HCT116 (cell line): ENCODE data around the gene ADD2. TPM values are rescaled to one million over a fixed set of nuclear protein-coding genes. Genes with fewer than 3 reads are reported as not detected.

Experiments used
- ATAC-seq: fragments of 200-7000 bp; cut with Tn5 transposase; 2 replicates; pipeline ENCODE4 v1.9.1; 2020; ENCODE audit warnings: mild to moderate bottlenecking, moderate library complexity
- BruUV-seq: library from RNA; stranded (reverse); fragments of 400-500 nt; replicated peaks from 2 replicates; lab custom pipeline; 2021; lab: Mats Ljungman, UMichigan
- CTCF ChIA-PET: fragments of 300-600 bp; sonication (Branson Sonifier 250); formaldehyde crosslinking; loops from one replicate; lab custom pipeline; 2021; ENCODE audit warnings: antibody characterized with exemption; lab: Charles Lee
- POLR2A ChIA-PET: fragments of 300-600, 350-600 bp; sonication (Branson Sonifier 250); formaldehyde crosslinking; loops from one replicate; lab custom pipeline; 2021; ENCODE audit warnings: antibody characterized with exemption; lab: Charles Lee
- RAD21 ChIA-PET, 2 experiments: fragments of 300-600 bp; sonication (Branson Sonifier 250); formaldehyde crosslinking; loops; one replicate each; lab custom pipeline; 2023; ENCODE audit warnings: low total read pairs in 2 of 2; ENCODE audit not compliant: uncharacterized antibody in 2 of 2, unreplicated experiment in 2 of 2, low non-redundant PET in 1 of 2; lab: Charles Lee
- DNase-seq: peaks from one replicate; pipeline ENCODE4 v3.0.0-alpha.2; 2010; ENCODE audit warnings: low read depth, low spot score
- H2AFZ ChIP-seq: fragments of 200-600 bp; shearing (Covaris generic), sonication (generic); 2 replicates; pipeline ENCODE4 v1.6.1; 2017; ENCODE audit warnings: low read depth, mixed run types, mixed read lengths, antibody characterized with exemption, low read length; ENCODE audit not compliant: poor library complexity, severe bottlenecking
- H3K27ac ChIP-seq: 2 replicates; pipeline ENCODE4 v1.5.1; 2012; ENCODE audit warnings: low read depth, low read length
- H3K27me3 ChIP-seq: fragments of 200-600 bp; sonication (generic); 2 replicates; pipeline ENCODE4 v1.6.1; 2016; ENCODE audit warnings: mixed run types, low read length, mixed read lengths; ENCODE audit not compliant: insufficient read depth
- H3K36me3 ChIP-seq, 2 experiments: fragments of 200-500 bp in 1 of 2; fragments of 200-600 bp in 1 of 2; sonication (Bioruptor generic) in 1 of 2; sonication (generic) in 1 of 2; 2 replicates each; pipeline versions ENCODE4 v1.5.1 to v1.6.1; 2014 to 2016; ENCODE audit warnings: low read length in 2 of 2, inconsistent platforms in 1 of 2, mixed read lengths in 1 of 2, mixed run types in 1 of 2; ENCODE audit not compliant: insufficient read depth in 2 of 2, control insufficient read depth in 1 of 2
- H3K4me1 ChIP-seq, 2 experiments: fragments of 200-600 bp in 1 of 2; sonication (generic) in 1 of 2; 2 replicates each; pipeline versions ENCODE4 v1.5.1 to v1.6.1; 2012 to 2017; ENCODE audit warnings: low read length in 2 of 2, inconsistent platforms in 1 of 2, mild to moderate bottlenecking in 1 of 2, mixed read lengths in 1 of 2, mixed run types in 1 of 2, moderate library complexity in 1 of 2; ENCODE audit not compliant: insufficient read depth in 2 of 2, control insufficient read depth in 1 of 2
- H3K4me2 ChIP-seq: fragments of 200-600 bp; sonication (generic); 2 replicates; pipeline ENCODE4 v1.6.1; 2017; ENCODE audit warnings: mixed run types, low read length, mixed read lengths
- H3K4me3 ChIP-seq, 2 experiments: fragments of 200-600 bp in 1 of 2; sonication (generic) in 1 of 2; replicated peaks in 1 of 2; 2 replicates each; pipeline ENCODE4 v1.5.1; 2011 to 2016; ENCODE audit warnings: low read length in 2 of 2, control low read depth in 1 of 2, low read depth in 1 of 2, mild to moderate bottlenecking in 1 of 2, mixed read lengths in 1 of 2, mixed run types in 1 of 2
- H3K79me2 ChIP-seq: fragments of 200-600 bp; sonication (generic); 2 replicates; pipeline ENCODE4 v1.6.1; 2017; ENCODE audit warnings: mild to moderate bottlenecking, mixed run types, low read length, moderate library complexity, mixed read lengths; ENCODE audit not compliant: insufficient read depth
- H3K9ac ChIP-seq: fragments of 200-600 bp; sonication (generic); 2 replicates; pipeline ENCODE4 v1.6.1; 2016; ENCODE audit warnings: low read length, mixed read lengths
- H3K9me2 ChIP-seq: fragments of 200-600 bp; sonication (generic), shearing (Covaris generic); 2 replicates; pipeline ENCODE4 v1.6.1; 2017; ENCODE audit warnings: mixed run types, mild to moderate bottlenecking, moderate library complexity; ENCODE audit not compliant: insufficient read depth
- H3K9me3 ChIP-seq, 2 experiments: fragments of 200-500 bp in 1 of 2; fragments of 200-600 bp in 1 of 2; sonication (Bioruptor generic) in 1 of 2; sonication (generic) in 1 of 2; 2 replicates each; pipeline ENCODE4 v1.6.1; 2014 to 2017; ENCODE audit warnings: low read length in 2 of 2, mixed read lengths in 2 of 2, inconsistent platforms in 1 of 2, low read depth in 1 of 2, mild to moderate bottlenecking in 1 of 2, mixed run types in 1 of 2, moderate library complexity in 1 of 2; ENCODE audit not compliant: control insufficient read depth in 1 of 2, insufficient read depth in 1 of 2
- H4K20me1 ChIP-seq: fragments of 200-600 bp; sonication (generic), shearing (Covaris generic); 2 replicates; pipeline ENCODE4 v1.6.1; 2017; ENCODE audit warnings: mixed run types, mild to moderate bottlenecking, moderate library complexity; ENCODE audit not compliant: insufficient read depth
- ATF3 ChIP-seq: IDR thresholded peaks from 2 replicates; pipeline ENCODE4 v1.6.1; 2012
- CBX3 ChIP-seq: IDR thresholded peaks from 2 replicates; pipeline ENCODE4 v1.6.1; 2012; ENCODE audit warnings: low read depth
- CEBPB ChIP-seq: IDR thresholded peaks from 2 replicates; pipeline ENCODE4 v1.6.1; 2012; ENCODE audit warnings: low read depth
- EGR1 ChIP-seq: IDR thresholded peaks from 2 replicates; pipeline ENCODE4 v1.6.1; 2012; ENCODE audit warnings: low read depth
- EZH2 ChIP-seq: fragments of 200-600 bp; sonication (generic); IDR thresholded peaks from 2 replicates; pipeline ENCODE4 v1.6.1; 2017; ENCODE audit warnings: antibody characterized with exemption, mixed run types
- JUND ChIP-seq: IDR thresholded peaks from 2 replicates; pipeline ENCODE4 v1.6.1; 2012
- POLR2A ChIP-seq: IDR thresholded peaks from 2 replicates; pipeline ENCODE4 v1.7.0; 2011; ENCODE audit warnings: borderline replicate concordance; ENCODE audit not compliant: insufficient read depth, insufficient read length; ENCODE audit errors: extremely low read depth
- REST ChIP-seq: IDR thresholded peaks from 2 replicates; pipeline ENCODE4 v1.6.1; 2012; ENCODE audit warnings: low read depth
- SP1 ChIP-seq: IDR thresholded peaks from 2 replicates; pipeline ENCODE4 v1.6.1; 2012; ENCODE audit warnings: low read depth
- YY1 ChIP-seq: IDR thresholded peaks from 2 replicates; pipeline ENCODE4 v1.6.1; 2011; ENCODE audit warnings: low read length, low read depth, moderate library complexity, mild to moderate bottlenecking; ENCODE audit not compliant: insufficient replicate concordance; ENCODE audit errors: extremely low read depth
- intact Hi-C: fragments of 100-400 bp; cut with micrococcal nuclease; formaldehyde crosslinking; loops from 2 replicates; pipeline ENCODE4 v1.10.0; 2022
- total RNA-seq: library from RNA; stranded (reverse); gene quantifications from one replicate; pipeline ENCODE4 v1.2.1, GENCODE V29; 2021; ENCODE audit not compliant: unreplicated experiment

ADD2 gene
- total RNA-seq, 1 experiment from 2014 or later: 0.15 TPM

- DNase-seq: no peak
- TF ChIP-seq POLR2A (no peak), YY1 (no peak), JUND (no peak)
- TF ChIP-seq, all 23 proteins: peak for 0
- no peak overlapping the region for H3K4me3 ChIP-seq
- ChIA-PET CTCF (no interaction called here), RAD21 (no interaction called here), POLR2A (no interaction called here)
- no peaks in the 10 kb centered on the region for H3K9me2 ChIP-seq
- H3K79me2 ChIP-seq: no peaks in the 10 kb centered on the region
- H3K36me3 ChIP-seq: no peaks in the 10 kb centered on the region
- H2AFZ ChIP-seq: no peak overlapping the region
- no TSS peak for BruUV-seq
- no peaks in the 10 kb centered on the region for H3K9me3 ChIP-seq
- ATAC-seq: no peak
- no peaks in the 10 kb centered on the region for H4K20me1 ChIP-seq
- H3K4me1 ChIP-seq: no peaks in the 10 kb centered on the region
- no peak overlapping the region for H3K4me2 ChIP-seq
- H3K9ac ChIP-seq: no peak overlapping the region
- H3K27me3 ChIP-seq: no peaks in the 10 kb centered on the region
- intact Hi-C loops: no loop called here
- H3K27ac ChIP-seq: no peak overlapping the region
Measured at GRCh38 chr2:70706026-70706795, 61.8 kb downstream of the ADD2 start.

GRCh38 chr2:70705160-70705850 is 62.7 kb downstream of the ADD2 start:
- no peak overlapping the region for H3K27ac ChIP-seq
- ATAC-seq: no peak
- TF ChIP-seq CBX3: no peak
- no peak for TF ChIP-seq EGR1
- no peak for TF ChIP-seq EZH2
- no peak for TF ChIP-seq CEBPB
- TF ChIP-seq REST: no peak
- no peak for TF ChIP-seq SP1
- TF ChIP-seq ATF3: no peak
- TF ChIP-seq POLR2A: no peak
- TF ChIP-seq, all 23 proteins: peak for 0
- no peaks in the 10 kb centered on the region for H3K9me3 ChIP-seq
- no peak for DNase-seq
- H3K27me3 ChIP-seq: no peaks in the 10 kb centered on the region
- ChIA-PET RAD21 (no interaction called here), CTCF (no interaction called here), POLR2A (interaction anchor here (0.6 kb wide), 1 partner anchor 512 kb away, joined by 4 read pairs; no protein-coding TSS in a partner anchor)
- no peaks in the 10 kb centered on the region for H4K20me1 ChIP-seq
- H3K9ac ChIP-seq: no peak overlapping the region
- H3K4me1 ChIP-seq: no peaks in the 10 kb centered on the region
- H2AFZ ChIP-seq: no peak overlapping the region
- H3K4me2 ChIP-seq: no peak overlapping the region
- no peaks in the 10 kb centered on the region for H3K9me2 ChIP-seq
- no peak overlapping the region for H3K4me3 ChIP-seq
- intact Hi-C loops: no loop called here
- H3K36me3 ChIP-seq: no peaks in the 10 kb centered on the region
- BruUV-seq: no TSS peak
- H3K79me2 ChIP-seq: no peaks in the 10 kb centered on the region
